Measurements from ENCODE around the gene CTCFL. TPM values are rescaled to one million over a fixed set of nuclear protein-coding genes. Genes with fewer than 3 reads are reported as not detected.

CTCFL gene
- total and polyA plus RNA-seq, 2 of the 13 experiments (the other 11 are each of a cell fraction or from before 2014, with no cell fraction given): 0.04 TPM; not detected in 1

GRCh38 chr20:57560554-57561355 lies 35.8 kb upstream of the CTCFL start, which contains the start of gene PCK1 (continued):
- no peak for TF ChIP-seq ZNF367 (CRISPR knock-in tag; IDR thresholded peaks at IDR 0.05; ENCODE audit: borderline replicate concordance)
- peak; percentile 40 for TF ChIP-seq ZBTB25 (CRISPR knock-in tag; IDR thresholded peaks at IDR 0.05)
- peak; percentile 74; the same call in 1 of the 2 replicates for TF ChIP-seq ZNF281 (CRISPR knock-in tag; IDR thresholded peaks at IDR 0.05; ENCODE audit: borderline replicate concordance)
- no peak for TF ChIP-seq CBX1 (IDR thresholded peaks at IDR 0.05; ENCODE audit: low read depth)
- peak; percentile 99 for TF ChIP-seq PPARG (CRISPR knock-in tag; conservative IDR thresholded peaks at IDR 0.05)
- peak; percentile 42; the same call in 1 of the 2 replicates for TF ChIP-seq RFXANK (CRISPR knock-in tag; IDR thresholded peaks at IDR 0.05)
- TF ChIP-seq ZNF138 (CRISPR knock-in tag; IDR thresholded peaks at IDR 0.05; ENCODE audit: low read depth): 0 out of 2 replicates have a peak, but pooled peaks have one; percentile 51
- TF ChIP-seq SNAPC5 (CRISPR knock-in tag; IDR thresholded peaks at IDR 0.05; ENCODE audit: borderline replicate concordance): no peak
- 0 out of 2 replicates have a peak, but pooled peaks have one; percentile 24 for TF ChIP-seq SNAI1 (CRISPR knock-in tag; IDR thresholded peaks at IDR 0.05; ENCODE audit: borderline replicate concordance)
- TF ChIP-seq CC2D1A (CRISPR knock-in tag; IDR thresholded peaks at IDR 0.05): no peak; the same call in 1 of the 2 replicates
- no peak for TF ChIP-seq GTF3A (CRISPR knock-in tag; conservative IDR thresholded peaks at IDR 0.05)
- TF ChIP-seq RBM22 (optimal IDR thresholded peaks at IDR 0.05; ENCODE audit: low read length): no peak
- TF ChIP-seq ZNF431 (CRISPR knock-in tag; IDR thresholded peaks at IDR 0.05; ENCODE audit: borderline replicate concordance, low read depth): peak; percentile 96
- peak; percentile 72; the same call in 1 of the 2 replicates for TF ChIP-seq MAZ (IDR thresholded peaks at IDR 0.05; ENCODE audit: borderline replicate concordance, low read depth, low read length)
- peak; percentile 67 for TF ChIP-seq MAZ (CRISPR knock-in tag; IDR thresholded peaks at IDR 0.05; ENCODE audit: low read depth)
- no peak for TF ChIP-seq ZSCAN20 (CRISPR knock-in tag; IDR thresholded peaks at IDR 0.05; ENCODE audit: borderline replicate concordance)
- no peak for TF ChIP-seq FIP1L1 (IDR thresholded peaks at IDR 0.05; ENCODE audit: borderline replicate concordance, insufficient read depth, low read depth, low read length)
- TF ChIP-seq TEAD3 (CRISPR knock-in tag; optimal IDR thresholded peaks at IDR 0.05; ENCODE audit: borderline replicate concordance): peak; percentile 77
- TF ChIP-seq SMYD3 (CRISPR knock-in tag; IDR thresholded peaks at IDR 0.05): peak; percentile 55; the same call in 1 of the 2 replicates
- no peak for TF ChIP-seq SP1 (IDR thresholded peaks at IDR 0.05)
- peak; percentile 68 for TF ChIP-seq SP1 (CRISPR knock-in tag; IDR thresholded peaks at IDR 0.05)
- TF ChIP-seq NFRKB (IDR thresholded peaks at IDR 0.05): no peak
- no peak for TF ChIP-seq ATF7-NPFF (CRISPR knock-in tag; IDR thresholded peaks at IDR 0.05; ENCODE audit: low read depth)
- no peak; the same call in 1 of the 2 replicates for TF ChIP-seq ZNF580 (CRISPR knock-in tag; IDR thresholded peaks at IDR 0.05; ENCODE audit: borderline replicate concordance, low read depth)
- TF ChIP-seq FOSL2 (CRISPR knock-in tag; IDR thresholded peaks at IDR 0.05): peak; percentile 90
- TF ChIP-seq ELK4 (CRISPR knock-in tag; IDR thresholded peaks at IDR 0.05; ENCODE audit: borderline replicate concordance): no peak
